Measurements from ENCODE around the gene BABAM2.

The BABAM2 gene

GRCh38 chr2:28338831-28339321 lies 448.3 kb downstream of the BABAM2 start:
- TF ChIP-seq, protein P1, sequence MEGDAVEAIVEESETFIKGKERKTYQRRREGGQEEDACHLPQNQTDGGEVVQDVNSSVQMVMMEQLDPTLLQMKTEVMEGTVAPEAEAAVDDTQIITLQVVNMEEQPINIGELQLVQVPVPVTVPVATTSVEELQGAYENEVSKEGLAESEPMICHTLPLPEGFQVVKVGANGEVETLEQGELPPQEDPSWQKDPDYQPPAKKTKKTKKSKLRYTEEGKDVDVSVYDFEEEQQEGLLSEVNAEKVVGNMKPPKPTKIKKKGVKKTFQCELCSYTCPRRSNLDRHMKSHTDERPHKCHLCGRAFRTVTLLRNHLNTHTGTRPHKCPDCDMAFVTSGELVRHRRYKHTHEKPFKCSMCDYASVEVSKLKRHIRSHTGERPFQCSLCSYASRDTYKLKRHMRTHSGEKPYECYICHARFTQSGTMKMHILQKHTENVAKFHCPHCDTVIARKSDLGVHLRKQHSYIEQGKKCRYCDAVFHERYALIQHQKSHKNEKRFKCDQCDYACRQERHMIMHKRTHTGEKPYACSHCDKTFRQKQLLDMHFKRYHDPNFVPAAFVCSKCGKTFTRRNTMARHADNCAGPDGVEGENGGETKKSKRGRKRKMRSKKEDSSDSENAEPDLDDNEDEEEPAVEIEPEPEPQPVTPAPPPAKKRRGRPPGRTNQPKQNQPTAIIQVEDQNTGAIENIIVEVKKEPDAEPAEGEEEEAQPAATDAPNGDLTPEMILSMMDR (IDR thresholded peaks at IDR 0.05; ENCODE audit: low read depth, low read length), result no peak
- no peak for DNase-seq (ENCODE audit: extremely low read depth, low read depth)

GRCh38 chr2:28339516-28340175 lies 449.1 kb downstream of the BABAM2 start:
- DNase-seq (ENCODE audit: extremely low read depth, low read depth), result no peak
- TF ChIP-seq, protein P1 (IDR thresholded peaks at IDR 0.05; ENCODE audit: low read depth, low read length), result no peak

GRCh38 chr2:28340312-28341202 lies 450.0 kb downstream of the BABAM2 start:
- TF ChIP-seq, protein P1 (IDR thresholded peaks at IDR 0.05; ENCODE audit: low read depth, low read length), result peak; percentile 6
- DNase-seq (ENCODE audit: extremely low read depth, low read depth), result no peak

DNA sequence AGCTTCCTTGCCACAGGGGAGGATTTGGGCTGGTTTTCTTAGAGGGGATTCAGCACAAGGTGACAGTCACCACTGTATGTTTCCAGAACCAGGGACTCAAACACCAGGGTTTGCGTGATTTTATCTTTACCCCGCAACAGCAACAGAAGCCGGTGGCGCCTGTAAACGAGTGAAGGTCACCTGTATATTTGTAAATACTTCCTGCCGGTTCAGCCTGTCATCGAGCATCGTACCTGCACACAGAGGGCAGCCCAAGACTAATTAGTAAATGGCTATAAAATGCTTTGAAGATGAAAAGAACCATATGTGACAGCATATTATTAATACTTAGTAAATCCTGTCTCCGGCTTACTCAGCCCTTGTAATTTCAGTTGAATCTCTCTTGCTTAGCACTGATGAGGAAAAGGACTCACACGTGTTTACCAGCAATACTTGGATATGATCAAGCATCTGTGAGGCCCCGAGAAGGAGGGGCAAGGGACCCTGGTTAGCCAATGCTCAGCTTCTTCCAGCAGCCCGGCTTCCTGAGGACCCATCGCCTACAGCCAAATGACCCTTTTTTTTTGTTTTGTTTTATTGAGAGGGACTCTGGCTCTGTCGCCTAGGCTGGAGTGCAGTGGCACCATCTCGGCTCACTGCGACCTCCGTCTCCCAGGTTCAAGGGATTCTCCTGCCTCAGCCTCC lies 450.8 kb downstream of the BABAM2 start:
- TF ChIP-seq, protein P1 (IDR thresholded peaks at IDR 0.05; ENCODE audit: low read depth, low read length), result no peak
- DNase-seq (ENCODE audit: extremely low read depth, low read depth), result no peak

DNA sequence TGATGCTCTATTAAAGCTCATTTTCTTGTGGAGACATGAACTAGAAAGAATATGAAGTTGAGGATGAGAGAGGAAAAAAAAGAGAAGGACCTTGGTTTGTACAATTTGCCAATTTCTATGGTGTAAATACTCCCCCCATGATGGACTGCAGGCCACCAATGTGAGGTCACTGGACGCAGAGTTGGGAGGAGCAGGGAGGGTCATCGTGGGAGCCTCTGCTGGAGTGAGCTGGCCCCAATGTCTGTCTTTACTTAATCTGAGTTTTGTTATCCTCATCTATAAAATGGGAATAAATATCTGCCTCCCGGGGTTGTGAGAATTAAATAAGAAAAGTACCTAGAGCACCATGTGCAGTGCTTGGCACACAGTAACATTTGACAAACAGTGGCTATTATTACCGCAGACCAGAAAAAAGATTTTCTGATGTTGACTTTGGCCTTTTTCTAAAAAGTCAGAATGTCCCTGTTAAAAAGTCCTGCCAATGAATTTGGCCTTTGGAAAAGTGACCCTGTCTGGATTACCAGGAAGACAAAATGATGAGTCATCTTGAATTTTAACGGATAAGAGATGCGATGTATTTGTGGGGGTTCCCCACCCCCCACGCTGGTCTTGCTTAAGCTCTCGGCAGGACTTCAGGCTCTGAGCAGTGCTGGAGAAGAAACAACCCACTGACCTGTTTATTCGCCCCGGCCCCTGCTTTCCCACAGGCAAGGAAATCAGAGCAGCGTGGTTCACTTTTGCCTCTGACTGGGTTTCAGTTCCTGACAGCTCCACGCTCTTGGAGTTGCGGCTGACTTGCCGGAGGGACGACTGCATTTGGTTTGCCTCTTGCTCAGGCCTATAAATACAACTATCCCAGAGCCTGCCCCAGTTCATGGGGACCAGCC lies 451.8 kb downstream of the BABAM2 start:
- TF ChIP-seq, protein P1 (IDR thresholded peaks at IDR 0.05; ENCODE audit: low read depth, low read length), result no peak
- peak; percentile 75 for DNase-seq (ENCODE audit: extremely low read depth, low read depth)

GRCh38 chr2:28343184-28343942 lies 452.8 kb downstream of the BABAM2 start:
- no peak for DNase-seq (ENCODE audit: extremely low read depth, low read depth)
- TF ChIP-seq, protein P1 (IDR thresholded peaks at IDR 0.05; ENCODE audit: low read depth, low read length), result no peak
